NCI-H524 treated with DMSO at 0.1 percent for 48 hours (cell line): ENCODE measurements around the gene MSI1.

Source experiments
- DNase-seq: peaks from one replicate; lab custom pipeline; 2025; lab: John Stamatoyannopoulos, UW

MSI1 gene

DNA sequence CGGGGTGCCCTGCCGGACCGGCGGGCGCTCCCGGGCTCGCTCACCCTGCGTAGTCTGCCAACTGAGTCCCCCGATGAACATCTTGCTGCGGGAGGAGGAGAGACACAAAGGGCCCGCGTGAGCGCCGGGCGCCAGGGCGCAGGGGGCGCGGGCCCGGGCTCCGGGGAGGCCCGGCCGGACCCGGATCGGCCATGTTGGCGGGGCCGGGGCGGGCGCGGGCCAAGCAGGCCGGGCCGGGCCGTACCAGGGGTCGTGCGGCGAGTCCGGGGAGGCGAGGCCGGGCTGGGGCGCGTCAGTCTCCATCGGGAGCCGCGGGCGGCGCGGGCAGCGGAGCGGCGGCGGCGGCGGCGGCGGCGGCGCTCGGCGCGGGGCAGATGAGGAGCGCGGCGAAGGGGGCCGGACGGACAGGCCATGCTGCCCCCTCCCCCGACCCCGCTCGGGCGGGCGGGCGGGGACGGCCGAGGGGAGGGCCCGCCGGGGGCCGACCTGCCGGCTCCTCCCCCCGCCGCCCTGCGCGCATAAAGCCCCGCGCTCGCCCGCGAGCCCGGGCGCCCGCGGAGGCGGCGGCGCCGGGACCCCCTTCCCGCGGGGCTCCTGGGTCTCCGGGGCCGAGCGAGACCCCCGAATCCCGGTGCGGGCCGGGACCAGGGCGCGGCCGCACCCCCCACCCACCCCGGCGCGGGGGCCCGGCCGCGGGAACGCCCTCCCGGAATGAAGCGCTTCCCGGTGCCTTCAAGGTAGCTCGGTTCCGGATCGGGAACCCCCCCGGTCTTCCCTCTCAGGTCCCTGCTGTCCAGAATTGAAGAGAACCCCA, at the start of gene MSI1:
MSI1 (minus strand) TSS at position 376 of the 814 bp plus-strand sequence; CDS start at position 303, 73 bp downstream.
- DNase-seq, result no peak

DNA sequence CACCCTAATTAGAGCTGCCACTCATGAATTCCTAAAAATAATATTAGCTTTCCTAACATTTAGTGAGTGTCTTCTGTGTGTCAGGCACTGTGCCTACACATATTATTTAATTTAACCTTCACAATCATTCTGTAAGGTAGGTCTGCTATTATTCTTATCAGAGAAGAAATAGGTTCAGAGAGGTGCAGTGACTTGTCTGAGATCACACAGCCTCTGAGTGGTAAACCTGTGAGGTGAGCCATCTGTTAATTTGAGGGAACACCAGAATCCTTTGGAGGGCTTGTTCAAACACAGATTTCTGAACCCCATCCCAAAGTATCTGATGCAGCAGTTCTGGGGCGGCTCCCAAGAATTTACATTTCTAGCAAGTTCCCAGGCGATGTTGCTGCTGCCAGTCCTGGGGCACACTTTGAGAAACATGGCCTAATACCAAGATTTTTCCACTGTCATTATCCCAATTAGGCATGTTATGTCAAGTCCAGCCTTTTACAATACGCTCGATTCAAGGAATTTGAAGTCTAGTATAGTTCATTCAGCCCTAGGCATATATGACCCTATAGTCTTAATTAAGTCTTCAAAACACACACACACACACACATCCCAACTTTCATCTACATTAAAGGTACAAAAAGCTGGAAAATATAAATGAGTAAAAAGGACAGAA, 49.1 kb upstream of the MSI1 start:
- DNase-seq, result no peak

GRCh38 chr12:120416490-120417216, 47.7 kb upstream of the MSI1 start:
- DNase-seq, result peak; percentile 40

GRCh38 chr12:120413901-120414695, 45.1 kb upstream of the MSI1 start:
- DNase-seq, result no peak

DNA sequence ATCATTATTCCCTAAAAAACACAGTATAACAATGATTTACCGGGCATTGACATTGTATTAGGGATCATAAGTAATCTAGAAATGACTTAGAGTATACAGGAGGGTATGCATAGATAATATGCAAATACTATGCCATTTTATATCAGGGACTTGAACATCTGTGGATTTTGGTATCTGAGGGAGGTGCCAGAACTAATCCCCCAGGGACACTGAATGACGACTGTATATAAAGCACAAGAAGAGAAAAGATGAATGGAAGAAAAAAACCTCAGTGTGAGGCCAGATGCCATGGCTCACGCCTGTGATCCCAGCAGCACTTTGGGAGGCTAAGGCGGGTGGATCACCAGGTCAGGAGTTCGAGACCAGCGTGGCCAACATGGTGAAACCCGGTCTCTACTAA, 43.5 kb upstream of the MSI1 start:
- DNase-seq, result peak; percentile 28

DNA sequence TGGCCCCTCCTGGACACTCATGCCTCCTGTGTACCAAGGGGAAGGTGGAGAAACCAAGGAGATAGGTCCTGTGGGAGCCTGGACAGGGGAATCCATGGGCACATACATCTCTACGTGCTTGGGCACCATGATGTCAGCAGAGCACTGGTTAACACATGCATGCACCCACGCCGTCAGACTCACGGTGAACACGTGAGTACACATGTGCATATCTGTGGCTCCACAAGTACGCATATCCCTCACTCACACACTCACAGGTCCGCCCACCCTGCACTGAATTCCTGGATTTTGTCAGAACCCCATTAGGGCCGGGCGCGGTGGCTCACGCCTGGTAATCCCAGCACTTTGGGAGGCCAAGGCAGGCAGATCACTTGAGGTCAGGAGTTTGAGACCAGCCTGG, 39.8 kb upstream of the MSI1 start:
- no peak for DNase-seq

DNA sequence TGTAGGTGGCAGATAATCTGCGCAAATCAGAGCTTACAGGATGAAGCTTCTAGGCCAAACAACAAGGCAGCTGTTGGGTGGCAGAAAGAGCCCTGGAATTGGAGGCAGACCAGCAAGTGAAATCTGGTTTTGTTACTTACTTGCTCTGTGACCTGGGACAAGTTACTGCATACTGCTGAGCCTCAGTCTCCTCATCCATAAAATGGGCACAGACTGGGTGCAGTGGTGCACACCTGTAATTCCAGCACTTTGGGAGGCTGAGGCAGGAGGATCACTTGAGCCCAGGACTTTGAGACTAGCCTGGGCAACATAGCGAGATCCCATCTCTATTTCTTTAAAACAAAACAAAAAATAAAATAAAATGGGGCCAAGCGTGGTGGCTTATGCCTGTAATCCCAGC, 37.6 kb upstream of the MSI1 start:
- DNase-seq, result no peak

DNA sequence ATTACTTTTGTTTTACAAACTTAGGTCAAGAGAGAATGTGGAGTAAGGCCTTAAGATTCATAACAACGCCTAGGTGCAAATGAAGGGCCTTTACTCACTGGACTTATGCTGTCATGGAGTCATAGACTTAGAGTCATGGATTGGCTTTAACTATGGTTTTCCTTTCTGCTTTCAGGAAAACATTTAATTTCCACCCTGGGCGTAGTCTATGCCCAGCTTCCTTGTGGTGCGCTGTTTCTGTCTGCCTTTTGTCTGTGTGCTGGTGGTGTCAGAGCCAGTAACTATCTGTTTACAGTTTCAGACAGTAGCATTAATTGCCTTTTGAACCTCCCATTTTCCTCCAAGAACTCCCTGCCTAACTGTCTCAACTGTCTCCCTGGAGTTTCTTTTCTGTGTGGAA, 37.1 kb upstream of the MSI1 start:
- no peak for DNase-seq

DNA sequence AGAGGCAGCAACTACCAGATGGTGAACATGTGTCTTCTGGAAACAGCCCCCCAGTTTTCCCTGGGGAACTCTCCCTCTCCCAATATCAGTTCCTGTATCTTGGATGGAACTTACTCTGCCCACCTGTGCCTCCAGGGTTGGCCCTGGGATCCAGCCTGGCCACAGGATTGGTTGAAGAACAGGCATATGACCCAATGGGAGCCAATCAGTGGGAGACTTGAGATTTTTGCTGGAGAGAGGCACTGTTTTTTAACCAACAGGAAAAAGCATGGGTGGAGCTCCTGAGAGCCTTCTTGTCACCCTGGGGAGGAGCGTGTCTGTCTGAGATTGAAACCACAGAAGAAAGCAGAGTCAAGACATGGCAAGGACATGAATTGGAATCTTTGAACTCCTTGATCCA, 35.3 kb upstream of the MSI1 start:
- DNase-seq, result peak; percentile 19

DNA sequence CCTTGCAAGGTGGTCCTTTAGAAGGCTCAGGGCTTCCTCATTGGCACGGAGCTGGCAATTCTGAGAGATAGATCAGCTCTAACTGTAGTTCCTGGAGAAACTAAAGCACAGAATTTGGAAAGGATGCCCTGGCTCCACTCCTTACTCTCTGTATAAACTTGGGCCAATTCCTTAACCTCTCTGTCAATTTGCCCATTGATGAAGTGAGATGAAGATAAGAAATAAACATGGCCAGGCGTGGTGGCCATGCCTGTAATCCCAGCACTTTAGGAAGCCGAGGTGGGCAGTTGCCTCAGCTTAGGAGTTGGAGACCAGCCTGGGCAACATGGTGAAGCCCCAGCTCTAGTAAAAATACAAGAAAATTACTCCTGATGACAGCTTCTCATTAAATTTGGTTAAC, 34.9 kb upstream of the MSI1 start:
- no peak for DNase-seq

DNA sequence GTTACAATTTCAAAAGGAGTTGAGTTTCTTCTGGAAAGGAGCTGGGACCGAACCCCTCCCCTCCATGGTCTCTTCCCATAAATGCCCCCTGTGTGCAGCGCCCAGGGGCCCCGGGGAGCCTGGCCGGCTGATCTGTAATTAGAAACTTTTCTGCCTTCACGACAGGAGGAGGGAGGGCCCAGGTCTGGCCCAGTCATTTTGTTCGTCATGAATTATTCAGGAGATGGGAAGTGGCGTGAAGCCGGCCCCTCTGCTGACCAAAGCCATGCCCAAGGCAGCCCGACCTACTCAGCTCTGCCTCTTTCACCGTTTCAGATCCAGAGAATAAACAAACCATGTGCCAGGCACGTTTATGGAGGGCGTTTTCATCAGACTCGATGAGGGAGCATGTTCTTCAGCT, 33.3 kb upstream of the MSI1 start:
- no peak for DNase-seq

DNA sequence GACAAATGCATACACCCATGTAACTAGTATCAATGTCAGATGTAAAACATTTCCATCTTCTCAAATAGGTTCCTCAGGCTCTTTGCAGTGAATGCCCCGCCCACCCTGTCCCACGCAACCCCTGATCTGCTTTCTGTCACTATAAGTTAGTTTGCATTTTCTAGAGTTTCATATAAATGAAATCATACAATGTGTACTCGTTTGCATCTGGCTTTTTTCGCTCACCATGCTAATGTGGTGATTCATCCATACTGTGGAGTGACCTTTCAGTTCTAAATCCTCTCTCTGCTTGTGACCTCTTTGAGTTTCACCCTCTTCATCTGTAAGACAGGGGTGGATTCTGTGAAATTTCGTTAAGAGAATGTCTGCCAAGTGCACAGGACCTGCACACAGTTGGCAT, 30.6 kb upstream of the MSI1 start:
- DNase-seq, result no peak

GRCh38 chr12:120397824-120398540, 29.0 kb upstream of the MSI1 start:
- DNase-seq, result no peak

DNA sequence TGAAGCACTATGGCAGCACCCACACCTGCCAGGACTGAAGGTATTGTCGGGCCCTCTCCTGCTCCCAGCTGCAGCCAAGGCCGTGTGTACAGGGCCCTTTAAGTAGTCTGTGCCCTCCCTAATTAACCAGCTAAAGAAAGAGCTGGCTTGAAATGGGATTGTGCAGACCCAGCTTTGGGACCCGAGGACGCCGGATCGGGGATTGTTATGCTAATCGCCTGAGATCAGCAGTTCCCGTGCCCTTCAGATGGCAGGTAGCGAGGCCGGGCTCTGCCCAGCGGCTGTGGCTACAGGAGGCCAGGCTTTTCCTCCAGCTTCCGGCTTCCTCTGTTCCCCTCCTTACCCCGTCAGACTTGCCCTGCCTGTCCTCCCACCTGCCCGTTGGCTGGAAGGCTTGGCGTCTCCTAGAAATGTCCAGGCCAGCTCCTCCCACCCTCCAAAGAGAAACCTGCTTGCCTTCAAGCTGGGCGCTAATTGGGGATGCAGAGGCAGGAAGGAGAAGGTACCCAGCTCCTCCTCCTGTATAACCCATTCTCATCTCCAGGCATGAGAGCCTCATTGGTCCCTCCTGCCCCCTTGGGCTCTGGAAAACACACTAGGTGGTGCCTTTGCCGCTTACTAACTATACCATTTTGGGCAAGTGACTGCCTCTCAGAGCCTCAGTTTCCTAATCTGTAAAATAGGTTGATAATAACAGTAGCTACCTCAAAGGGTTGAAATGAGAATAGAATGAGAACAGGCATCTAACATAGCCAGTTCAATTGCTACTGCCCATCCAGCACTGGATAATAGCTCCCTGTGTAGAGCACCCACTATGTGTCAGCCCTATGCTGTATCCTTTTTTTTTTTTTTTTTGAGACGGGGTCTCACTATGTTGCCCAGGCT, 25.8 kb upstream of the MSI1 start:
- DNase-seq, result no peak

GRCh38 chr12:120390540-120391120, 21.7 kb upstream of the MSI1 start:
- DNase-seq, result no peak

GRCh38 chr12:120388691-120389481, 19.9 kb upstream of the MSI1 start:
- no peak for DNase-seq

- DNase-seq, result no peak
Observed at GRCh38 chr12:120381752-120382419, 12.9 kb upstream of the MSI1 start.

DNA sequence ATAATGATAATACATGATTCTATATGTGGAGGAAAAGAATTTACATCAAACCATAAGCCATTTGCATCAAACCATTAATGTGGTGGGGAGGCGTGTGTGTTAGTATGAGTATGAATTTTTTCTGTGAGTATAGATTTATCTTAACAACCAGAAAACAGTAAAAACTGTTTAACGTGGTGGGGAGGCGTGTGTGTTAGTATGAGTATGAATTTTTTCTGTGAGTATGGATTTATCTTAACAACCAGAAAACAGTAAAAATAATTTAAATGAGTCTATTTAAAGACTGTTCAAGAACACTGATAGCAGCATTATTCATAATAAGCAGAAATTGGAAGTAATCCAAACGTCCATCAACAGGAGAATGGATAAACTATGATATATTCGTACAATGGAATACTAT, 9.1 kb upstream of the MSI1 start:
- no peak for DNase-seq

DNA sequence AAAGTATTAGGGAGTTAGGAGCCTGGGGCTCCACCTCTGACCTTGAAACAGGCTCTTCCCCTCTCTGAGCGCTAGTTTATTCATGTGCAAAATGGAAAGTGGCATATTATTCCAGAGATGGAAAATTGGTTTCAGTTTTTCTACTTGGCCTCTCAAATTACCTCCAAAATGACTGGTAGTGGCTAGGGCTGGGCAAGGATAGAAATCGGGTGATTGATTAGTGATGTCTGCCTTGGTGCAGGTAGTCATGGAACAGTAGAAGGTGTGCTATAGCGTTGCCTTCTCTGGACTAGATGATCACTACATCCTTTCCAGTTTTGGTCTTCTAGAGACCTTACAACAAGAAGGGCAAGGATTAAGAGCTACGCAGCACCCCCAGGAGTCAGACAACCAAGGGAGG, 8.6 kb upstream of the MSI1 start:
- DNase-seq, result no peak
